Smooth muscle cell (in vitro differentiated cells): ENCODE data around the gene TNFRSF4. TPM values are rescaled to one million over a fixed set of nuclear protein-coding genes. Genes with fewer than 3 reads are reported as not detected.

Experiments used
- DNase-seq: peaks from one replicate; lab custom pipeline; 2025; ENCODE audit not compliant: unreplicated experiment; lab: John Stamatoyannopoulos, UW
- H2AFZ ChIP-seq: fragments of 200-600 bp; sonication (generic); 2 replicates; pipeline ENCODE4 v1.6.0; 2016; ENCODE audit warnings: antibody characterized with exemption, low read depth, mild to moderate bottlenecking
- H3F3A ChIP-seq: fragments of 200-600 bp; sonication (generic); 2 replicates; pipeline ENCODE4 v1.6.0; 2017; ENCODE audit warnings: antibody characterized with exemption, low read depth
- H3K27ac ChIP-seq: fragments of 200-600 bp; sonication (generic); 2 replicates; pipeline ENCODE4 v1.5.1; 2016; ENCODE audit warnings: low read depth, mild to moderate bottlenecking
- H3K27me3 ChIP-seq: fragments of 200-600 bp; sonication (generic); 2 replicates; pipeline ENCODE4 v1.6.1; 2016; ENCODE audit warnings: low read depth, mild to moderate bottlenecking
- H3K36me3 ChIP-seq: fragments of 200-600 bp; sonication (generic); 2 replicates; pipeline ENCODE4 v1.5.1; 2016; ENCODE audit warnings: low read depth
- H3K4me1 ChIP-seq: fragments of 200-600 bp; sonication (generic); 2 replicates; pipeline ENCODE4 v1.5.1; 2016; ENCODE audit warnings: low read depth
- H3K4me2 ChIP-seq: fragments of 200-600 bp; sonication (generic); 2 replicates; pipeline ENCODE4 v1.6.0; 2016; ENCODE audit warnings: mild to moderate bottlenecking
- H3K4me3 ChIP-seq: fragments of 200-600 bp; sonication (generic); 2 replicates; pipeline ENCODE4 v1.5.1; 2016; ENCODE audit warnings: mild to moderate bottlenecking
- H3K79me2 ChIP-seq: fragments of 200-600 bp; sonication (generic); 2 replicates; pipeline ENCODE4 v1.6.0; 2016; ENCODE audit warnings: low read depth, mild to moderate bottlenecking
- H3K9ac ChIP-seq: fragments of 200-600 bp; sonication (generic); 2 replicates; pipeline ENCODE4 v1.6.0; 2016; ENCODE audit warnings: low read depth
- H3K9me3 ChIP-seq: fragments of 200-600 bp; sonication (generic); replicated peaks from 2 replicates; pipeline ENCODE4 v1.5.1; 2016; ENCODE audit warnings: low read depth
- H4K20me1 ChIP-seq: fragments of 200-600 bp; sonication (generic); 2 replicates; pipeline ENCODE4 v1.6.0; 2016; ENCODE audit warnings: low read depth
- CTCF ChIP-seq: fragments of 200-600 bp; sonication (generic); IDR thresholded peaks from 2 replicates; pipeline ENCODE4 v1.5.1; 2017; ENCODE audit warnings: borderline replicate concordance, mild to moderate bottlenecking, antibody characterized with exemption; ENCODE audit not compliant: insufficient read depth, poor library complexity, severe bottlenecking
- WGBS: methylation state at CpG from one replicate; pipeline ENCODE4 v1.1.7; 2016; ENCODE audit warnings: low lambda C conversion rate; 5-methylcytosine and 5-hydroxymethylcytosine counted together
- polyA plus RNA-seq: library from polyadenylated mRNA; unstranded; fragments of >200 nt; fragmentation: Nextera tagmentation; extraction: Ambion mirVana; gene quantifications from 2 replicates; pipeline ENCODE4 v1.2.1, GENCODE V29; 2016
- total RNA-seq: library from RNA; depleted of rRNA; stranded (reverse); fragments of >200 nt; gene quantifications from 2 replicates; pipeline ENCODE4 v1.2.3, GENCODE V29; 2014

The TNFRSF4 gene
- total and polyA plus RNA-seq, 2 experiments from 2014 or later = not detected

- no peak for DNase-seq
- TF ChIP-seq CTCF = no peak
- no peaks in the 10 kb centered on the region for H3K4me1 ChIP-seq
- peaks cover 61% of the 10 kb centered on the region for H4K20me1 ChIP-seq
- H3K4me3 ChIP-seq = no peak overlapping the region
- no peaks in the 10 kb centered on the region for H3K79me2 ChIP-seq
- H3K36me3 ChIP-seq = no peaks in the 10 kb centered on the region
- H3K27ac ChIP-seq = no peak overlapping the region
- no peaks in the 10 kb centered on the region for H3F3A ChIP-seq
- H3K9me3 ChIP-seq = no peaks in the 10 kb centered on the region
- 98% methylated on average over 26 of the region's 26 CpGs for WGBS
- H3K27me3 ChIP-seq = no peaks in the 10 kb centered on the region
- no peak overlapping the region for H3K9ac ChIP-seq
- H2AFZ ChIP-seq = no peak overlapping the region
- no peak overlapping the region for H3K4me2 ChIP-seq
These were observed 41.1 kb upstream of the TNFRSF4 start for GRCh38 chr1:1255078-1255477.

GRCh38 chr1:1254667-1254998 is 40.7 kb upstream of the TNFRSF4 start:
- Histone ChIP-seq H3K27me3 (no peaks in the 10 kb centered on the region), H3K4me2 (no peak overlapping the region), H4K20me1 (peaks cover 56% of the 10 kb centered on the region), H3K4me1 (no peaks in the 10 kb centered on the region), H3K27ac (no peak overlapping the region), H3K36me3 (no peaks in the 10 kb centered on the region), H3K4me3 (no peak overlapping the region), H2AFZ (no peak overlapping the region), H3F3A (no peaks in the 10 kb centered on the region), H3K9me3 (no peaks in the 10 kb centered on the region), H3K9ac (no peak overlapping the region), H3K79me2 (no peaks in the 10 kb centered on the region)
- no peak for TF ChIP-seq CTCF
- 95% methylated on average over 21 of the region's 21 CpGs for WGBS
- no peak for DNase-seq

- H3F3A ChIP-seq = no peaks in the 10 kb centered on the region
- no peaks in the 10 kb centered on the region for H3K9me3 ChIP-seq
- no peak overlapping the region for H3K4me2 ChIP-seq
- H3K27ac ChIP-seq = no peak overlapping the region
- no peak for DNase-seq
- H3K27me3 ChIP-seq = no peaks in the 10 kb centered on the region
- no peaks in the 10 kb centered on the region for H3K79me2 ChIP-seq
- peaks cover 51% of the 10 kb centered on the region for H4K20me1 ChIP-seq
- no peak for TF ChIP-seq CTCF
- no peak overlapping the region for H3K9ac ChIP-seq
- no peak overlapping the region for H3K4me3 ChIP-seq
- H3K4me1 ChIP-seq = no peaks in the 10 kb centered on the region
- no peak overlapping the region for H2AFZ ChIP-seq
- H3K36me3 ChIP-seq = no peaks in the 10 kb centered on the region
- WGBS = 96% methylated on average over 50 of the region's 50 CpGs
These were observed 40.2 kb upstream of the TNFRSF4 start for GRCh38 chr1:1253972-1254666.

- Histone ChIP-seq H3K9ac (no peak overlapping the region), H3K4me2 (no peak overlapping the region), H2AFZ (no peak overlapping the region), H3K9me3 (no peaks in the 10 kb centered on the region), H3K27me3 (no peaks in the 10 kb centered on the region), H3K79me2 (no peaks in the 10 kb centered on the region), H3F3A (no peaks in the 10 kb centered on the region), H3K27ac (no peak overlapping the region), H3K4me1 (no peaks in the 10 kb centered on the region), H3K4me3 (no peak overlapping the region), H3K36me3 (no peaks in the 10 kb centered on the region), H4K20me1 (peaks cover 43% of the 10 kb centered on the region)
- TF ChIP-seq CTCF = no peak
- 93% methylated on average over 12 of the region's 12 CpGs for WGBS
- DNase-seq = no peak
These were observed 39.4 kb upstream of the TNFRSF4 start for GRCh38 chr1:1253314-1253713.
